Osteocyte (in vitro differentiated cells): ENCODE data around the gene ITGB4. TPM values are rescaled to one million over a fixed set of nuclear protein-coding genes. Genes with fewer than 3 reads are reported as not detected.

Source experiments
- DNase-seq: peaks from one replicate; pipeline ENCODE4 v3.0.0; 2021; ENCODE audit warnings: mixed read lengths; ENCODE audit not compliant: unreplicated experiment; ENCODE audit errors: extremely low spot score
- H3K27ac Mint-ChIP-seq: one replicate; pipeline ENCODE4 v1.8.0; 2021; ENCODE audit warnings: mild to moderate bottlenecking, mixed read lengths; ENCODE audit not compliant: unreplicated experiment
- H3K27me3 Mint-ChIP-seq: one replicate; pipeline ENCODE4 v1.8.0; 2021; ENCODE audit warnings: mixed read lengths; ENCODE audit not compliant: unreplicated experiment
- H3K36me3 Mint-ChIP-seq: one replicate; pipeline ENCODE4 v1.8.0; 2021; ENCODE audit warnings: mixed read lengths; ENCODE audit not compliant: unreplicated experiment
- H3K4me1 Mint-ChIP-seq: one replicate; pipeline ENCODE4 v1.8.0; 2021; ENCODE audit warnings: mixed read lengths; ENCODE audit not compliant: unreplicated experiment
- H3K4me3 Mint-ChIP-seq: one replicate; pipeline ENCODE4 v1.8.0; 2021; ENCODE audit warnings: mild to moderate bottlenecking, moderate library complexity, mixed read lengths; ENCODE audit not compliant: unreplicated experiment
- H3K9me3 Mint-ChIP-seq: one replicate; pipeline ENCODE4 v1.8.0; 2021; ENCODE audit warnings: mixed read lengths; ENCODE audit not compliant: unreplicated experiment
- CTCF ChIP-seq: fragments of 200-600 bp; sonication (generic); IDR thresholded peaks from 2 replicates; pipeline ENCODE4 v1.5.0; 2021; ENCODE audit warnings: antibody characterized with exemption, mild to moderate bottlenecking, moderate library complexity
- total RNA-seq: library from RNA; stranded (reverse); gene quantifications from 2 replicates; pipeline ENCODE4 v1.2.1, GENCODE V29; 2021

The ITGB4 gene
- total RNA-seq, 1 donor from 2014 or later, result 460 TPM

GRCh38 chr17:75765981-75766380, 44.7 kb downstream of the ITGB4 start:
- no peak for TF ChIP-seq CTCF
- peak overlapping the region; percentile 60 for H3K4me3 Mint-ChIP-seq
- peaks cover 21% of the 10 kb centered on the region for H3K4me1 Mint-ChIP-seq
- H3K27ac Mint-ChIP-seq, result no peak overlapping the region
- H3K9me3 Mint-ChIP-seq, result no peaks in the 10 kb centered on the region
- H3K36me3 Mint-ChIP-seq, result peaks cover 2% of the 10 kb centered on the region
- DNase-seq, result no peak
- H3K27me3 Mint-ChIP-seq, result no peaks in the 10 kb centered on the region

- H3K4me3 Mint-ChIP-seq, result no peak overlapping the region
- DNase-seq, result no peak
- H3K27ac Mint-ChIP-seq, result no peak overlapping the region
- H3K27me3 Mint-ChIP-seq, result no peaks in the 10 kb centered on the region
- peaks cover 19% of the 10 kb centered on the region for H3K4me1 Mint-ChIP-seq
- no peak for TF ChIP-seq CTCF
- H3K9me3 Mint-ChIP-seq, result no peaks in the 10 kb centered on the region
- no peaks in the 10 kb centered on the region for H3K36me3 Mint-ChIP-seq
Observed at GRCh38 chr17:75767881-75768280, 46.6 kb downstream of the ITGB4 start.

GRCh38 chr17:75769536-75769935, 48.3 kb downstream of the ITGB4 start:
- TF ChIP-seq CTCF, result no peak
- no peak overlapping the region for H3K27ac Mint-ChIP-seq
- no peak for DNase-seq
- no peaks in the 10 kb centered on the region for H3K9me3 Mint-ChIP-seq
- H3K4me1 Mint-ChIP-seq, result peaks cover 7% of the 10 kb centered on the region
- no peak overlapping the region for H3K4me3 Mint-ChIP-seq
- H3K27me3 Mint-ChIP-seq, result no peaks in the 10 kb centered on the region
- no peaks in the 10 kb centered on the region for H3K36me3 Mint-ChIP-seq

- peak; percentile 25 for TF ChIP-seq CTCF
- H3K27ac Mint-ChIP-seq, result no peak overlapping the region
- DNase-seq, result no peak
- peaks cover 15% of the 10 kb centered on the region for H3K4me1 Mint-ChIP-seq
- peaks cover 6% of the 10 kb centered on the region for H3K36me3 Mint-ChIP-seq
- H3K27me3 Mint-ChIP-seq, result no peaks in the 10 kb centered on the region
- H3K9me3 Mint-ChIP-seq, result no peaks in the 10 kb centered on the region
- no peak overlapping the region for H3K4me3 Mint-ChIP-seq
Observed at GRCh38 chr17:75771334-75772281, 50.3 kb downstream of the ITGB4 start.

- no peak for DNase-seq
- no peak overlapping the region for H3K4me3 Mint-ChIP-seq
- peaks cover 22% of the 10 kb centered on the region for H3K36me3 Mint-ChIP-seq
- peaks cover 29% of the 10 kb centered on the region for H3K4me1 Mint-ChIP-seq
- H3K9me3 Mint-ChIP-seq, result no peaks in the 10 kb centered on the region
- H3K27me3 Mint-ChIP-seq, result no peaks in the 10 kb centered on the region
- no peak overlapping the region for H3K27ac Mint-ChIP-seq
- no peak for TF ChIP-seq CTCF
Observed at GRCh38 chr17:75773121-75773807, 52.0 kb downstream of the ITGB4 start.
